ENCODE results near the gene LCP2. TPM values are rescaled to one million over a fixed set of nuclear protein-coding genes. Genes with fewer than 3 reads are reported as not detected.

Gene LCP2
- total and polyA plus RNA-seq, 2 donors from 2014 or later: 4.6 to 48.8 TPM

GRCh38 chr5:170302653-170303501, 5.3 kb upstream of the LCP2 start:
- H3K4me1 ChIP-seq (ENCODE audit: control insufficient read depth in 2 of 3, insufficient read depth in 2 of 3, low read depth in 1 of 3, low read length in 3 of 3): peaks cover 0 to 6% (median 0%) of the 10 kb centered on the region in 3 donors
- peak overlapping the region in 1 of 2 donors; percentile 70 for H3K27ac ChIP-seq (ENCODE audit: low read depth in 2 of 2, low read length in 2 of 2)
- peak; percentile 46 to 90 (median 70) for DNase-seq
- H3K9ac ChIP-seq (ENCODE audit: low read length in 3 of 3): no peak overlapping the region
- H3K27me3 ChIP-seq (ENCODE audit: control insufficient read depth, insufficient read depth, low read length): no peaks in the 10 kb centered on the region
- H3K36me3 ChIP-seq (ENCODE audit: control insufficient read depth in 2 of 3, insufficient read depth in 3 of 3, low read length in 3 of 3): no peaks in the 10 kb centered on the region
- intact Hi-C loops (cut with DNase I): no loop called here
- no peaks in the 10 kb centered on the region for H3K9me3 ChIP-seq (ENCODE audit: control insufficient read depth in 2 of 3, insufficient read depth in 1 of 3, low read length in 3 of 3)
- no peak for FAIRE-seq
- no peak for TF ChIP-seq CTCF (IDR thresholded peaks at IDR 0.05; ENCODE audit: borderline replicate concordance, extremely low read depth, insufficient read depth)
- H3K4me3 ChIP-seq (ENCODE audit: low read length in 3 of 3): no peak overlapping the region

- peaks cover 0 to 6% (median 0%) of the 10 kb centered on the region in 3 donors for H3K4me1 ChIP-seq (ENCODE audit: control insufficient read depth in 2 of 3, insufficient read depth in 2 of 3, low read depth in 1 of 3, low read length in 3 of 3)
- H3K27me3 ChIP-seq (ENCODE audit: control insufficient read depth, insufficient read depth, low read length): no peaks in the 10 kb centered on the region
- DNase-seq: no peak
- no peaks in the 10 kb centered on the region for H3K36me3 ChIP-seq (ENCODE audit: control insufficient read depth in 2 of 3, insufficient read depth in 3 of 3, low read length in 3 of 3)
- H3K9ac ChIP-seq (ENCODE audit: low read length in 3 of 3): no peak overlapping the region
- H3K27ac ChIP-seq (ENCODE audit: low read depth in 2 of 2, low read length in 2 of 2): peak overlapping the region in 1 of 2 donors; percentile 70
- no peak for FAIRE-seq
- no peak for TF ChIP-seq CTCF (IDR thresholded peaks at IDR 0.05; ENCODE audit: borderline replicate concordance, extremely low read depth, insufficient read depth)
- no peak overlapping the region for H3K4me3 ChIP-seq (ENCODE audit: low read length in 3 of 3)
- intact Hi-C loops (cut with DNase I): no loop called here
- no peaks in the 10 kb centered on the region for H3K9me3 ChIP-seq (ENCODE audit: control insufficient read depth in 2 of 3, insufficient read depth in 1 of 3, low read length in 3 of 3)
These were observed 4.5 kb upstream of the LCP2 start for GRCh38 chr5:170301981-170302652.

GRCh38 chr5:170301149-170301548, 3.6 kb upstream of the LCP2 start:
- peaks cover 0 to 6% (median 0%) of the 10 kb centered on the region in 3 donors for H3K4me1 ChIP-seq (ENCODE audit: control insufficient read depth in 2 of 3, insufficient read depth in 2 of 3, low read depth in 1 of 3, low read length in 3 of 3)
- intact Hi-C loops (cut with DNase I): no loop called here
- no peak for TF ChIP-seq CTCF (IDR thresholded peaks at IDR 0.05; ENCODE audit: borderline replicate concordance, extremely low read depth, insufficient read depth)
- DNase-seq (no peak), FAIRE-seq (no peak)
- no peak overlapping the region for H3K27ac ChIP-seq (ENCODE audit: low read depth in 2 of 2, low read length in 2 of 2)
- H3K27me3 ChIP-seq (ENCODE audit: control insufficient read depth, insufficient read depth, low read length): no peaks in the 10 kb centered on the region
- no peaks in the 10 kb centered on the region for H3K36me3 ChIP-seq (ENCODE audit: control insufficient read depth in 2 of 3, insufficient read depth in 3 of 3, low read length in 3 of 3)
- H3K4me3 ChIP-seq (ENCODE audit: low read length in 3 of 3): no peak overlapping the region
- H3K9me3 ChIP-seq (ENCODE audit: control insufficient read depth in 2 of 3, insufficient read depth in 1 of 3, low read length in 3 of 3): no peaks in the 10 kb centered on the region
- H3K9ac ChIP-seq (ENCODE audit: low read length in 3 of 3): no peak overlapping the region

Measured in kidney (tissue), 14 donors.